WERI-Rb-1 (cell line): ENCODE data around the gene PAGR1.

Source experiments
- DNase-seq: peaks from one replicate; pipeline ENCODE4 v3.0.0-alpha.2; 2020
- H3K27ac ChIP-seq: fragments of 250-450 bp; sonication (Bioruptor Pico); 2 replicates; pipeline ENCODE4 v1.5.1; 2020; ENCODE audit warnings: mild to moderate bottlenecking, moderate library complexity
- H3K27me3 ChIP-seq: fragments of 250-450 bp; sonication (Bioruptor Pico); 2 replicates; pipeline ENCODE4 v1.5.1; 2021; ENCODE audit warnings: mild to moderate bottlenecking, low read depth, moderate library complexity; ENCODE audit not compliant: insufficient read depth, severe bottlenecking
- H3K36me3 ChIP-seq: fragments of 250-450 bp; sonication (Bioruptor Pico); 2 replicates; pipeline ENCODE4 v1.5.1; 2020; ENCODE audit warnings: mild to moderate bottlenecking, moderate library complexity
- H3K4me3 ChIP-seq: 2 replicates; pipeline ENCODE4 v1.5.1; 2011; ENCODE audit warnings: low read depth, mild to moderate bottlenecking, control low read depth, low read length
- H3K9me3 ChIP-seq: fragments of 250-450 bp; sonication (Bioruptor Pico); 2 replicates; pipeline ENCODE4 v1.5.1; 2021; ENCODE audit warnings: mild to moderate bottlenecking, moderate library complexity; ENCODE audit not compliant: severe bottlenecking
- TF ChIP-seq, protein P1 (sequence below): IDR thresholded peaks from 2 replicates; pipeline ENCODE4 v1.5.1; 2011; ENCODE audit warnings: low read depth, mild to moderate bottlenecking, control low read depth, inconsistent platforms, low read length

Gene PAGR1

DNA sequence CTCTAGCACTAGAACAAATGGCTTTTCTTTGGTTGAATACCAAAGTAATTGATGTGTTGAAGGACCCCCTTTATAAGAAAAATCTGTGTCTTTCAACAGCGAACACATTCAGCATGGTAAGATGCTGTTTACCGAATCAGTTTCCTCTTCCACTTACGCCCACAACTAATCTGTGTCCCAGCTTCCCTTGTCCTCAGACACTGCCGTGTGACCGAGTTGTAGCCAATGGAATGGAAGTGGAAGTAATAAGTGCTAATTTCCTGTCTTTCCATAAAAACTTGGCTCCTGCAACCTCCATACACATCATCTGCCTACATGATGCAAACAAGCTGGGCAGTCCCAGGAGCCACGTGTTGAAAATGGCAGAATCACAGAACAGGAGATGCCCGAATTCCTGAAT is 36.7 kb downstream of the PAGR1 start:
- no peak overlapping the region for H3K27ac ChIP-seq
- no peak for DNase-seq
- no peaks in the 10 kb centered on the region for H3K9me3 ChIP-seq
- H3K36me3 ChIP-seq: no peaks in the 10 kb centered on the region
- TF ChIP-seq, protein P1, sequence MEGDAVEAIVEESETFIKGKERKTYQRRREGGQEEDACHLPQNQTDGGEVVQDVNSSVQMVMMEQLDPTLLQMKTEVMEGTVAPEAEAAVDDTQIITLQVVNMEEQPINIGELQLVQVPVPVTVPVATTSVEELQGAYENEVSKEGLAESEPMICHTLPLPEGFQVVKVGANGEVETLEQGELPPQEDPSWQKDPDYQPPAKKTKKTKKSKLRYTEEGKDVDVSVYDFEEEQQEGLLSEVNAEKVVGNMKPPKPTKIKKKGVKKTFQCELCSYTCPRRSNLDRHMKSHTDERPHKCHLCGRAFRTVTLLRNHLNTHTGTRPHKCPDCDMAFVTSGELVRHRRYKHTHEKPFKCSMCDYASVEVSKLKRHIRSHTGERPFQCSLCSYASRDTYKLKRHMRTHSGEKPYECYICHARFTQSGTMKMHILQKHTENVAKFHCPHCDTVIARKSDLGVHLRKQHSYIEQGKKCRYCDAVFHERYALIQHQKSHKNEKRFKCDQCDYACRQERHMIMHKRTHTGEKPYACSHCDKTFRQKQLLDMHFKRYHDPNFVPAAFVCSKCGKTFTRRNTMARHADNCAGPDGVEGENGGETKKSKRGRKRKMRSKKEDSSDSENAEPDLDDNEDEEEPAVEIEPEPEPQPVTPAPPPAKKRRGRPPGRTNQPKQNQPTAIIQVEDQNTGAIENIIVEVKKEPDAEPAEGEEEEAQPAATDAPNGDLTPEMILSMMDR: no peak
- no peaks in the 10 kb centered on the region for H3K27me3 ChIP-seq
- H3K4me3 ChIP-seq: no peak overlapping the region

DNA sequence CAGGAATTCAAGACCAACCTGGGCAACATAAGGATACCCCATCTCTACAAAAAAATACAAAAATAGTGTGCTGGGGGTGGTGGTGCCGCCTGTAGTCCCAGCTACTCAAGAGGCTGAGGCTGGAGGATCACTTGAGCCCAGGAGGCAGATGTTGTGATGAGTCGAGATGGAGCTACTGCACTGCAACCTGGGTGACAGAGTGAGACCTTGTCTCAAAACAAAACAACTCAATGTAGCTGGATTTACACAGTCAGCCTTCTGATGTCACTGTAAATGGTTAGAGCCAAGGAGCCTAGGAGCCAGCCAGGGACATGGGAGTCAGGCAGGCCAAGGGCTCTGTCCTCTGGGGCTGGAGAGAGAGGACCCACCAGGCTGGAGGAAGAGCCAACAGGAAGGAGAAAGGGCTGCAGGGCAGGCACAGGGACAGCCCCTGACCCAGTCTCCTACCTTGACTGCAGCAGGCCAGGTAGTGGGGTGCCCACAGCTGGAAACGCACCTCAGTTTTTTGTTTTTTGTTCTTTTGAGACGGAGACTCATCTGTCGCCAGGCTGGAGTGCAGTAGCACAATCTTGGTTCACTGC is 38.7 kb downstream of the PAGR1 start:
- no peak overlapping the region for H3K27ac ChIP-seq
- no peaks in the 10 kb centered on the region for H3K9me3 ChIP-seq
- no peak for DNase-seq
- no peak overlapping the region for H3K4me3 ChIP-seq
- no peaks in the 10 kb centered on the region for H3K27me3 ChIP-seq
- TF ChIP-seq, protein P1: no peak
- H3K36me3 ChIP-seq: peaks cover 9% of the 10 kb centered on the region

DNA sequence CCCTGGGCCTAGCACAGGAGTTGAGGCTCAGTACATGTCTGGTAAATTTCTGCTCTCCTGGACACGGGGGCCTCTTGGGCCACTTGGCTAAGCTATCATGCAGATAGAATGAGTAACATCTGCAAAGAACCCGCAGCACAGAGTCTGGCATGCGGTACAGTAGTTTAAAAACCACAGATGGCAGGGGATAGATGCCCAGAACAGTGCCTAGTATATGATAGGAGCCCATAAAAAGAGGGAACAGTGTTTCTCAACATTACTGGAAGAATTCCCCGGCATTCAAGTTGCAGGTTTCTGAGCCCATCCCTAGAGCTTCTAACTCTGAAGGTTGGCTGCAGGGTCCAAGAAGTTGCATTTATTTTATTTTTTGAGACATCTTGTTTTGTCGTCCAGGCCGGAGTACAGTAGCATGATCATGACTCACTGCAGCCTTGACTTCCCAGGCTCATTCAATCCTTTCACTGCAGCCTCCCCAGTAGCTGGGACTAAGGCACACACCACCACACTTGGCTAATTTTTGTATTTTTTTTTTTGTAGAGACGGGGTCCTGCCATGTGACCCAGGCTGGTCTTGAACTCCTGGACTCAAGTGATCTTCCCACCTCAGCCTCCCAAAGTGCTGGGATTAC is 41.3 kb downstream of the PAGR1 start:
- no peak for DNase-seq
- H3K4me3 ChIP-seq: no peak overlapping the region
- no peaks in the 10 kb centered on the region for H3K9me3 ChIP-seq
- TF ChIP-seq, protein P1: no peak
- no peak overlapping the region for H3K27ac ChIP-seq
- peaks cover 23% of the 10 kb centered on the region for H3K36me3 ChIP-seq
- H3K27me3 ChIP-seq: no peaks in the 10 kb centered on the region

DNA sequence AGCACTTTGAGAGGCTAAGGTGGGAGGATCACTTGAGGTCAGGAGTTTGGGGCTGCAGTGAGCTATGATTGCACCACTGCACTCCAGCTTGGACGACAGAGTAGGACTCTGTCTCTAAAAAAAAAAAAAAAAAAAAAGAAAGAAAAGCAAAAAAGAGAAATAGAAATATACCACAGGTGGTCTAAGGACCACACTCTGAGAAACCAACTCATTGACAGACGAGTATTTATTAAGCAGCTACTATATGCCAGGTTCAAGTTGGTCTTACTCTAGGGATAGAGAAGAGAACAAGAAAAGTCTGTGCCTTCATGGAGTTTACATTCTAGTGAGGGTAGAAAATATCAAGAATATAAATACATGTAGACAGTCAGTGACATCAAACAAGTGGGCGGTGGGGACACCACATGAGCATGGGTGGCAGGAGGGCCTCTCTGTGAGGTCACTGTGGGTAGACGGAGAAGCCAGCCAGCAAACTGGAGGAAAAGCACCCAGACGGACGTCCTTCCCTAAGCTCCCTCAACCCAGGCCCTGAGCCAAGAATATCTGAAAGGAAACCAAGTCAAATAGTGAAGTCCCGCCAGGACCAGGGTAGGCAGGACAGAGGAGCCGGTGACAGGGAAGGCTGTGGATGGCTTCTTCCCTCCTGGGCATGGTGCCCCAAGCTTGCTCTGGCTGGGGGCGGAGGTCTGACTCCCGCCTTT is 42.3 kb downstream of the PAGR1 start:
- DNase-seq: no peak
- Histone ChIP-seq H3K9me3 (no peaks in the 10 kb centered on the region), H3K27ac (no peak overlapping the region), H3K27me3 (no peaks in the 10 kb centered on the region), H3K36me3 (peaks cover 23% of the 10 kb centered on the region), H3K4me3 (no peak overlapping the region)
- TF ChIP-seq, protein P1: no peak

DNA sequence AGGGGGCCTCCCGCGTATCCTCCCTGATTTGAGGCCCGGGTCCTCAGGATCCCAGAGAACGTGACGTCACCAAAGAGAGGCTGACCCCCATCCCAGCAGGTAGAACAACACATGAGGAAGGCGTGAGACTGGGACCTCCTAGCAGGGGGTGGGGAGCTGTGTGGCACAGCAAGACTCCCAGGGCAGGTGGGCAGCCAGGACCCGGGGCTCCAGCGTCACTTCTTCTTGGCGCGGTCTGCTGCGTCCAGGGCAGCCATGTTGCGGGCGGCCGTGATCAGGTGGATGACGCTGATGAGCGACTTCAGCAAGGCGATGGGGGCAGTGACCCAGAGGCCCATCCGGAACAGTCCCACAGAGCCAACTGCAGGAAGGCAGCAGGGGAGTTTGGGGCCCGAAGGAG is 43.0 kb downstream of the PAGR1 start:
- TF ChIP-seq, protein P1: no peak

More for the DNA sequence above, 43.0 kb downstream of the PAGR1 start:
- Histone ChIP-seq H3K27me3 (no peaks in the 10 kb centered on the region), H3K4me3 (no peak overlapping the region), H3K27ac (no peak overlapping the region), H3K9me3 (no peaks in the 10 kb centered on the region), H3K36me3 (peaks cover 23% of the 10 kb centered on the region)
- no peak for DNase-seq
